Vagina (tissue), 2 donors: ENCODE data around the gene HEATR3. TPM values are rescaled to one million over a fixed set of nuclear protein-coding genes. Genes with fewer than 3 reads are reported as not detected.

ENCODE experiments used
- DNase-seq, 2 donors: peaks; one replicate each; pipeline ENCODE4 v3.0.0-alpha.2; 2017; ENCODE audit errors: extremely low spot score in 2 of 2
- H3K27ac ChIP-seq: fragments of 200-600 bp; sonication (generic); one replicate; pipeline ENCODE4 v1.5.1; 2019
- H3K27me3 ChIP-seq: fragments of 200-600 bp; sonication (generic); one replicate; pipeline ENCODE4 v1.5.1; 2019
- H3K36me3 ChIP-seq, 2 donors: fragments of 200-600 bp; sonication (generic); one replicate each; pipeline ENCODE4 v1.5.1; 2017 to 2019
- H3K4me1 ChIP-seq: fragments of 200-600 bp; sonication (generic); one replicate; pipeline ENCODE4 v1.5.1; 2019
- H3K4me3 ChIP-seq, 2 donors: fragments of 200-600 bp; sonication (generic); 1 replicate in 1 of 2; 2 replicates in 1 of 2; pipeline ENCODE4 v1.5.1; 2016 to 2019
- H3K9me3 ChIP-seq: fragments of 200-600 bp; sonication (generic); one replicate; pipeline ENCODE4 v1.5.1; 2019
- CTCF ChIP-seq, 3 experiments: fragments of 450-650 bp in 2 of 3; fragments of 200-600 bp in 1 of 3; sonication (generic) in 1 of 3; IDR thresholded peaks; one replicate each; pipeline ENCODE4 v1.5.1; 2017 to 2019; ENCODE audit warnings: antibody characterized with exemption in 3 of 3, mild to moderate bottlenecking in 2 of 3, moderate library complexity in 2 of 3
- POLR2A ChIP-seq, 2 donors: fragments of 450-650 bp; IDR thresholded peaks; one replicate each; pipeline ENCODE4 v1.6.1; 2017; ENCODE audit warnings: antibody characterized with exemption in 2 of 2, mild to moderate bottlenecking in 2 of 2, moderate library complexity in 2 of 2
- POLR2AphosphoS5 ChIP-seq, 2 donors: sonication (generic); formaldehyde crosslinking; IDR thresholded peaks; one replicate each; pipeline ENCODE4 v1.9.0; 2017; ENCODE audit warnings: antibody characterized with exemption in 2 of 2, mild to moderate bottlenecking in 2 of 2, low read depth in 1 of 2; ENCODE audit not compliant: insufficient read depth in 1 of 2
- intact Hi-C: fragments of 100-400 bp; cut with DNase I; formaldehyde crosslinking; loops from one replicate; pipeline ENCODE4 v1.15.1; 2023
- total RNA-seq: library from RNA; depleted of rRNA; stranded (reverse); fragments of >200 nt; gene quantifications from one replicate; pipeline ENCODE4 v1.2.3, GENCODE V29; 2016

Gene HEATR3
- total RNA-seq, 1 donor from 2014 or later, result 16.5 TPM

GRCh38 chr16:50035468-50035992 is 30.2 kb upstream of the HEATR3 start:
- no peak overlapping the region for H3K4me3 ChIP-seq
- H3K36me3 ChIP-seq, result peaks cover 0 to 39% of the 10 kb centered on the region in 2 donors
- H3K27me3 ChIP-seq, result no peaks in the 10 kb centered on the region
- no peak for DNase-seq
- no peaks in the 10 kb centered on the region for H3K9me3 ChIP-seq
- no peak overlapping the region for H3K27ac ChIP-seq
- no peak for TF ChIP-seq CTCF (IDR thresholded peaks at IDR 0.05)
- TF ChIP-seq POLR2A (IDR thresholded peaks at IDR 0.05), result no peak
- TF ChIP-seq POLR2AphosphoS5 (IDR thresholded peaks at IDR 0.05; ENCODE audit: insufficient read depth in 1 of 2, low read depth in 1 of 2), result no peak
- H3K4me1 ChIP-seq, result no peaks in the 10 kb centered on the region
- intact Hi-C loops, result no loop called here

- TF ChIP-seq POLR2AphosphoS5 (IDR thresholded peaks at IDR 0.05; ENCODE audit: insufficient read depth in 1 of 2, low read depth in 1 of 2) (no peak), CTCF (IDR thresholded peaks at IDR 0.05) (no peak), POLR2A (IDR thresholded peaks at IDR 0.05) (no peak)
- H3K9me3 ChIP-seq, result no peaks in the 10 kb centered on the region
- no peak overlapping the region for H3K27ac ChIP-seq
- intact Hi-C loops, result no loop called here
- peaks cover 0 to 37% of the 10 kb centered on the region in 2 donors for H3K36me3 ChIP-seq
- H3K4me3 ChIP-seq, result no peak overlapping the region
- no peaks in the 10 kb centered on the region for H3K4me1 ChIP-seq
- no peaks in the 10 kb centered on the region for H3K27me3 ChIP-seq
- no peak for DNase-seq
Measured at GRCh38 chr16:50036426-50036825, 29.3 kb upstream of the HEATR3 start.

- Histone ChIP-seq H3K36me3 (peaks cover 0 to 27% of the 10 kb centered on the region in 2 donors), H3K27me3 (no peaks in the 10 kb centered on the region), H3K27ac (no peak overlapping the region), H3K9me3 (no peaks in the 10 kb centered on the region), H3K4me3 (no peak overlapping the region), H3K4me1 (no peaks in the 10 kb centered on the region)
- no peak for DNase-seq
- intact Hi-C loops, result no loop called here
- TF ChIP-seq POLR2AphosphoS5 (IDR thresholded peaks at IDR 0.05; ENCODE audit: insufficient read depth in 1 of 2, low read depth in 1 of 2), result no peak
- no peak for TF ChIP-seq POLR2A (IDR thresholded peaks at IDR 0.05)
- TF ChIP-seq CTCF (IDR thresholded peaks at IDR 0.05), result no peak
Measured at GRCh38 chr16:50037662-50038220, 28.0 kb upstream of the HEATR3 start.

GRCh38 chr16:50038286-50038685 is 27.5 kb upstream of the HEATR3 start:
- no peak overlapping the region for H3K27ac ChIP-seq
- no peaks in the 10 kb centered on the region for H3K27me3 ChIP-seq
- no peak for TF ChIP-seq POLR2AphosphoS5 (IDR thresholded peaks at IDR 0.05; ENCODE audit: insufficient read depth in 1 of 2, low read depth in 1 of 2)
- no peak for TF ChIP-seq CTCF (IDR thresholded peaks at IDR 0.05)
- no peak for TF ChIP-seq POLR2A (IDR thresholded peaks at IDR 0.05)
- no peak overlapping the region for H3K4me3 ChIP-seq
- intact Hi-C loops, result no loop called here
- H3K9me3 ChIP-seq, result no peaks in the 10 kb centered on the region
- H3K36me3 ChIP-seq, result peaks cover 0 to 27% of the 10 kb centered on the region in 2 donors
- DNase-seq, result no peak
- H3K4me1 ChIP-seq, result no peaks in the 10 kb centered on the region

GRCh38 chr16:50038756-50039529 is 26.8 kb upstream of the HEATR3 start:
- Histone ChIP-seq H3K27me3 (no peaks in the 10 kb centered on the region), H3K9me3 (no peaks in the 10 kb centered on the region), H3K4me3 (no peak overlapping the region), H3K4me1 (no peaks in the 10 kb centered on the region), H3K36me3 (peaks cover 0 to 21% of the 10 kb centered on the region in 2 donors), H3K27ac (no peak overlapping the region)
- DNase-seq, result no peak
- intact Hi-C loops, result no loop called here
- TF ChIP-seq CTCF (IDR thresholded peaks at IDR 0.05), result no peak
- TF ChIP-seq POLR2A (IDR thresholded peaks at IDR 0.05), result no peak
